SJSA1 (cell line): ENCODE data around the gene PORCN. TPM values are rescaled to one million over a fixed set of nuclear protein-coding genes. Genes with fewer than 3 reads are reported as not detected.
"Not testable (repeated sequence)": the region's sequence is repeated elsewhere in the genome, so short reads cannot be mapped to it uniquely, and the experiment has no call there.

Source experiments
- DNase-seq, 2 experiments: peaks; one replicate each; pipeline ENCODE4 v3.0.0-alpha.2; 2015 to 2020; ENCODE audit warnings: low spot score in 2 of 2, low read depth in 1 of 2
- H3K27ac ChIP-seq: fragments of 250-450 bp; sonication (Bioruptor Pico); 2 replicates; pipeline ENCODE4 v1.5.1; 2020; ENCODE audit warnings: mild to moderate bottlenecking, moderate library complexity
- H3K27me3 ChIP-seq: fragments of 250-450 bp; sonication (Bioruptor Pico); replicated peaks from 2 replicates; pipeline ENCODE4 v1.5.1; 2020; ENCODE audit warnings: mild to moderate bottlenecking, moderate library complexity
- H3K36me3 ChIP-seq: fragments of 250-450 bp; sonication (Bioruptor Pico); 2 replicates; pipeline ENCODE4 v1.5.1; 2020; ENCODE audit warnings: mild to moderate bottlenecking
- H3K4me1 ChIP-seq: fragments of 250-450 bp; sonication (Bioruptor Pico); replicated peaks from 2 replicates; pipeline ENCODE4 v1.6.1; 2021; ENCODE audit warnings: mild to moderate bottlenecking
- H3K4me3 ChIP-seq: fragments of 250-450 bp; sonication (Bioruptor Pico); 2 replicates; pipeline ENCODE4 v1.5.1; 2020; ENCODE audit warnings: mild to moderate bottlenecking
- H3K9me3 ChIP-seq: fragments of 250-450 bp; sonication (Bioruptor Pico); replicated peaks from 2 replicates; pipeline ENCODE4 v1.5.1; 2020; ENCODE audit warnings: mild to moderate bottlenecking
- total RNA-seq: library from RNA; depleted of rRNA; stranded (reverse); fragments of >200 nt; shearing (Covaris generic); gene quantifications from 2 replicates; pipeline ENCODE4 v1.2.3, GENCODE V29; 2014

PORCN gene
- total RNA-seq, 1 experiment from 2014 or later = 13.3 TPM

DNA sequence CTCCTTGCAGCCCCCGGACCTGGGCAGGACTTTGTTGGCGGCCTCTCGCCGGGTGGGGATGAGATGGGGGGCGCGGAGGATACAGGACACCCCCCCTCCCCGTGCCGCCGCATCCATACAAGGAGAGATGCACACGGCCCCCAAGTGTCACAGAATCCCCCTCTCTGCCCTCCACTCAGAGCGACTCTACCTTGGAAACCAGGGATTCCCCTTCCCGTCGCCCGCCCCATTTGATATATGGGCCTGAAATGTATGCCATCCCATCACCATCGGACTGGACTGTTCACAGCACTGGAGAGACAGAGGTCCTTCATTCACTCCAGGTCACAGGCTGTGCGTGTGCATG, 426 bp downstream of the PORCN start:
- no peak overlapping the region for H3K27ac ChIP-seq
- DNase-seq = no peak

DNA sequence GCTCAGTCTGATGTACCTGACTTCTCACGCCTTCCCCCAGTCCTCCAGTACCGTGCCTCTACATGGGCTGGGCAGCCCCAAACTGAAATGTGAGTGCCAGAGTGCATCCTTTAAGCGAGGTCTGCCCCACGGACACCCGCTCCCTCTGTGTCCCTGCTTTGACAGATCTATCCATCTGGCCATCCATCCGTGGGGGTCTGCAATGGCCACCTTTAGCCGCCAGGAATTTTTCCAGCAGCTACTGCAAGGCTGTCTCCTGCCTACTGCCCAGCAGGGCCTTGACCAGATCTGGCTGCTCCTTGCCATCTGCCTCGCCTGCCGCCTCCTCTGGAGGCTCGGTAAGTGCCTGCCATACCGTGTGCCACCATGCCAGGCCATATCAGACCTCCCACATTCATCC, 827 bp downstream of the PORCN start:
- H3K27ac ChIP-seq = no peak overlapping the region
- DNase-seq = no peak
- H3K9me3 ChIP-seq = no peaks in the 10 kb centered on the region
- no peaks in the 10 kb centered on the region for H3K27me3 ChIP-seq
- peak overlapping the region; percentile 65 for H3K4me3 ChIP-seq
- H3K4me1 ChIP-seq = peaks cover 4% of the 10 kb centered on the region
- no peaks in the 10 kb centered on the region for H3K36me3 ChIP-seq

More for the DNA sequence above, 426 bp downstream of the PORCN start:
- Histone ChIP-seq H3K4me3 (peak overlapping the region; percentile 65), H3K27me3 (no peaks in the 10 kb centered on the region), H3K9me3 (no peaks in the 10 kb centered on the region), H3K36me3 (no peaks in the 10 kb centered on the region), H3K4me1 (peaks cover 4% of the 10 kb centered on the region)

DNA sequence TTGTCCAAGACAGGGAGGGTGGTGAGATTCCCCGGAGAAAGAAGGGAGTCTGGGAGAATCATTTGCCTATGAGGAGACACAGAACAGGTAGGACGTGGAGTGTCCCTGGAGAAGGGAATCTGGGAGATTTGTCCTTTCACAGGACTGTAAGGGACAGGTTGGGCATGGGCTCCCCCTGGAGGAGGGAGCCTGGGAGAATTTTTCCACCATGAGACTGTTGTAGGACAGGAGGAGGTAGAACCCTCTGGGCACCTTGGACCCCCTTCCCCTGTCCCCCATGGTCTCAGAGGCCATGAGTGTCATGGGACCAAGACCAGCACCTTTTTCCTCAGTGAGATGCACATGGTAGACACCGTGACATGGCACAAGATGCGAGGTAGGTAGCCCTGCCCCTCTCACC, 2.8 kb downstream of the PORCN start:
- Histone ChIP-seq H3K4me3 (no peak overlapping the region), H3K36me3 (no peaks in the 10 kb centered on the region), H3K4me1 (peaks cover 4% of the 10 kb centered on the region), H3K27me3 (no peaks in the 10 kb centered on the region), H3K27ac (no peak overlapping the region), H3K9me3 (no peaks in the 10 kb centered on the region)
- no peak for DNase-seq

DNA sequence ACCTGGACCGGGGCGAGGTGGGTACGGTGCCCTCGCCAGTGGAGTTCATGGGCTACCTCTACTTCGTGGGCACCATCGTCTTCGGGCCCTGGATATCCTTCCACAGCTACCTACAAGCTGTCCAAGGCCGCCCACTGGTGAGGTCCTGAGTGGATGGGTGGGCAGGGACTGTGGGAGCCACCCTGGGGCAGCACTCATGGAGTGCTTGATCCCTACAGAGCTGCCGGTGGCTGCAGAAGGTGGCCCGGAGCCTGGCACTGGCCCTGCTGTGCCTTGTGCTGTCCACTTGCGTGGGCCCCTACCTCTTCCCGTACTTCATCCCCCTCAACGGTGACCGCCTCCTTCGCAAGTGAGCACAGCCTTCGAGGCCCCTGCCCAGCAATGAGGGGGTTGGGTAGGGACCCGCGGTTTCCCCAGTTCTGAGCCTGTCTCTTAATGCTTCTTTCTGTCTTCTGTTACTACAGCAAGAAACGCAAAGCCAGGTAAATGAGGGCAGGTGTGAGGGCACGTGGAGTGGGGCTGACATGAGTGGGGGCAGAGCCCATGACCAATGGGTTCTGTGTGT, 3.7 kb downstream of the PORCN start:
- no peaks in the 10 kb centered on the region for H3K27me3 ChIP-seq
- no peak overlapping the region for H3K27ac ChIP-seq
- no peak for DNase-seq
- no peaks in the 10 kb centered on the region for H3K36me3 ChIP-seq
- H3K4me3 ChIP-seq = no peak overlapping the region
- H3K4me1 ChIP-seq = peaks cover 4% of the 10 kb centered on the region
- H3K9me3 ChIP-seq = no peaks in the 10 kb centered on the region

DNA sequence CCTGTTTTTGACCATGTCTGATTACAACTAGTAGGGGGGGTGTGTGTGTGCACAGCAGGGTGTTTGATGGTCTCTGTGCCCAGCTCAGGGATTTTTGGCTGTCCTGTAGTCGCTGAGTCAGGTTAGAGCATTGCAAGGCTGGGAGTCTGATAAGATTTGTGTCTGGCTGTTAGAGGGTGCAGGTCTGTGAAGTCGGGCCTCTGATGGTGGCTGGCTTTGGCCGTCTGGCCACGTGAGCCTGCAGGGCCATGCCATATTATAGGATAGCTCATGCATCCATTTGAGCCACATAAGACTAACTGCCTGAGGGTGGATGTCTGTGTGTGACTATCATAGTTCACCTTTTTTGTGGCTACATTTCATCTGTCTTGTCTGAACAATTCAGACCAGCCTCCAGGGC, 4.9 kb downstream of the PORCN start:
- Histone ChIP-seq H3K36me3 (no peaks in the 10 kb centered on the region), H3K27ac (no peak overlapping the region), H3K4me1 (peaks cover 4% of the 10 kb centered on the region; the same call in 1 of the 2 replicates), H3K27me3 (no peaks in the 10 kb centered on the region), H3K4me3 (no peak overlapping the region), H3K9me3 (no peaks in the 10 kb centered on the region)
- DNase-seq = no peak

DNA sequence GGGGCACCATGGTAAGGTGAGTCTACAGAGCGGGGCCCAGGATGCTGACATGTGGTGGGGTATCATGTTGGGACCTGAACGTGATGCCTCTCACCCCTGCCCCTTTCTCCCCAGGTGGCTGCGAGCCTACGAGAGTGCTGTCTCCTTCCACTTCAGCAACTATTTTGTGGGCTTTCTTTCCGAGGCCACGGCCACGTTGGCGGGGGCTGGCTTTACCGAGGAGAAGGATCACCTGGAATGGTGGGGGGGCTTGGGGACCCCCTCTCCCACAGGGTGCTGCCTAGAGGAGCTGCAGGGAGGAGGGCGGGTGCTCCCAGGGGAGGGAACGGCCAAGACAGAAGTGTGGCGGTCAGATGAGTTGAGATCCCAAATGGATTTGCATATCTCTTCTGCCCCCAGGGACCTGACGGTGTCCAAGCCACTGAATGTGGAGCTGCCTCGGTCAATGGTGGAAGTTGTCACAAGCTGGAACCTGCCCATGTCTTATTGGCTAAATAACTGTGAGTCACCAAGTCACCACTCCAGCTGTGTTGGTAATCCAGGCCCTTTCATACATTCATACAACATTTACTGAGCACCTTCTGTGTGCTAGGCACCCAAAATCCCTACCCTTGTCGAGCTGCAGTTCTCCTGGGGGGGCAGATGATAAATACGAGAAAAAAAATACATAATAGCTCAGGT, 5.5 kb downstream of the PORCN start:
- Histone ChIP-seq H3K4me3 (no peak overlapping the region), H3K4me1 (peaks cover 4% of the 10 kb centered on the region; the same call in 1 of the 2 replicates), H3K27ac (no peak overlapping the region), H3K27me3 (no peaks in the 10 kb centered on the region), H3K36me3 (no peaks in the 10 kb centered on the region), H3K9me3 (no peaks in the 10 kb centered on the region)
- DNase-seq = no peak

DNA sequence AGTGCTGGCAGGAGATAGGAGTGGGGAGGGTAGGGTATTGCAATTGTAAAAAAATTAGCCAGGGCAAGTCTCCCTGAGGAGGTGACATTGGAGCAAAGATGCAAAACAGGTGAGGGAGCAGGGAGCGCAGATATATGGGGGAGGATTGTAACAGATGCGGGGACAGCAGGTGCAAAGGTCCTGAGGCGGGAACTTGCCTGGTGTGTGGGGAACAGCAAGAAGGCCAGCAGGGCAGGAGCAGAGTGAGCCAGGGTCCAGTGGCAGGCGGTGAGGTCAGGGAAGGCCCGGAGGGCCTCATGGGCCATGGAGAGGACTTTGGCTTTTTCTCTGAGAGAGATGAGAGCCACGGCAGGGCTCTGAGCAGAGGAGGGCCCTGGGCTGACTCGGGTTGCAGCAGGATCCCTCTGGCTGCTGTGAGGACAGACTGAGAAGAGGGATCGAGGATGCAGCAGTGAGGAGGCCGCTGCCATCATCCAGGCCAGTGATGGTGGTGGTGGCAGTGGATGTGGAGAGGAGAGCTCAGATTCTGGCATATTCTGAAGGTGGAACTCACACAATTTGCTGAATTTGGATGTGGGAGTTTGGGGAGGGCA, 6.2 kb downstream of the PORCN start:
- H3K4me1 ChIP-seq = no peaks in the 10 kb centered on the region
- no peak for DNase-seq
- H3K36me3 ChIP-seq = no peaks in the 10 kb centered on the region
- no peak overlapping the region for H3K27ac ChIP-seq
- H3K4me3 ChIP-seq = no peak overlapping the region
- no peaks in the 10 kb centered on the region for H3K27me3 ChIP-seq
- H3K9me3 ChIP-seq = no peaks in the 10 kb centered on the region

DNA sequence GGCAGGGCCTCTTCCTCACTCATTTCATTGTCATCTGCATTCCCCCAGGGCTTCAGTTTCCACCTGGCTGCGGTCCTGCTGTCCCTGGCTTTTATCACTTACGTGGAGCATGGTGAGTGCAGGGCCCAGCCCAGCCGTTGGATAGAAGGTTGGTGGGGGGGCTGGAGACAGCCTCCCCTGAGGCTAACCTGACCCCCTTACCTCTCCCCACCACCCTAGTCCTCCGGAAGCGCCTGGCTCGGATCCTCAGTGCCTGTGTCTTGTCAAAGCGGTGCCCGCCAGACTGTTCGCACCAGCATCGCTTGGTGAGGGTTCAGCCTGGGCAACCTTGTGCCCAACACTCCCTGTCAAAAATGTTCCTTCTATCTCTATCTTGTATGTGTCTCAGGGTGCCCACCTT, 7.0 kb downstream of the PORCN start:
- DNase-seq = no peak
- Histone ChIP-seq H3K9me3 (no peaks in the 10 kb centered on the region), H3K27ac (no peak overlapping the region)

DNA sequence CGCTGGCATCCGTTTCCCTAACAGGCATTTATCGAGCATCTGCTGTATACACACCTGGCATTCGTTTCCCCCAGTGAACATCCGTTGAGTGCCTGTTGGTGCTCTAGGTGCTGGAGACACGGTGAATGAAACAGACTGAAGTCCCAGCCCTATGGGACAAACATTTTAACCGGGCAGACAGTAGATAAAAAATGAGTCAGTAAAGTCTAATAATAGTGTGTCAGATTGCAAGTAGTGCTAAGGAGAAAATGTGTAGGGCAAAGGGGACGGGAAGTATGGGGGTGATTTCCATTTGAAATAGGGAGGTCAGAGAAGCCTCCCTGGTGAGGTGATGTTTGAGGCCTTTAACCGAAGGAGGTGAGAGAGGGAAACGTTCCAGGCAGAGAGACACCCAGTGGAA, 7.5 kb downstream of the PORCN start:
- no peak overlapping the region for H3K27ac ChIP-seq
- H3K4me3 ChIP-seq = no peak overlapping the region
- no peaks in the 10 kb centered on the region for H3K4me1 ChIP-seq
- H3K27me3 ChIP-seq = no peaks in the 10 kb centered on the region
- H3K9me3 ChIP-seq = no peaks in the 10 kb centered on the region
- no peak for DNase-seq
- H3K36me3 ChIP-seq = no peaks in the 10 kb centered on the region

More for the DNA sequence above, 7.0 kb downstream of the PORCN start:
- Histone ChIP-seq H3K27me3 (no peaks in the 10 kb centered on the region), H3K36me3 (no peaks in the 10 kb centered on the region), H3K4me1 (no peaks in the 10 kb centered on the region), H3K4me3 (no peak overlapping the region)

DNA sequence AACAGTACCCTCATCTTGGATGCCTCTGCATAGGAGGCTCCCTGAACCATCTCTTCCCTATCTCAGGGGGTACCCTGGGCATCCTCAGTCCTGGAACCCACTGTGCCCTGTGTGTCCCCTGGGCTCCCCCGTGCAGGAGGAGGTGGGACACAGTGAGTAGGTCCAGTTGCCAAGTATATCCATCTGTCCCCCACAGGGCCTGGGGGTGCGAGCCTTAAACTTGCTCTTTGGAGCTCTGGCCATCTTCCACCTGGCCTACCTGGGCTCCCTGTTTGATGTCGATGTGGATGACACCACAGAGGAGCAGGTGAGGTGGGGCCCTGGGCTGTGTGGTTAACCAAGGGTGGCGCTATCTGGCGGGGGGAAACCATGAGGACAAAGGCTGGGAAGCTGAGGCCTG, 8.2 kb downstream of the PORCN start:
- Histone ChIP-seq H3K27ac (no peak overlapping the region), H3K4me1 (no peaks in the 10 kb centered on the region), H3K27me3 (no peaks in the 10 kb centered on the region), H3K36me3 (no peaks in the 10 kb centered on the region), H3K4me3 (no peak overlapping the region), H3K9me3 (no peaks in the 10 kb centered on the region)
- no peak for DNase-seq

DNA sequence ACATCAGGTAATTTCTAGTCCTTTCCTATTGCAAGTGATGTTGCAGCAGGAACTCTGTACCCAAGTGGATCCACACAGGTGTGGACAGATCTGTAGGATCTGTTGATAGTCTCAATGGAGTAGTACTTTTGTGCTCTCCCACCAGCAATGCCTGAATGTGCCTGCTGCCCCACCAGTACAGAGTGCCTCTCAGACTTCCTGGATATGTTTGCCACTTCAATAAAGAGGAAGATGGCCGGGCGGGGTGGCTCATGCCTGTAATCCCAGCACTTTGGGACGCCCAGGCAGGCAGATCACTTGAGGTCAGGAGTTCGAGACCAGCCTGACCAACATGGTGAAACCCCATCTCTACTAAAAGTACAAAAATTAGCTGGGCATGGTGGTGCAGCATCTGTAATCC, 10.7 kb downstream of the PORCN start:
- H3K27me3 ChIP-seq, H3K4me1 ChIP-seq, H3K9me3 ChIP-seq, H3K4me3 ChIP-seq, H3K27ac ChIP-seq, DNase-seq, H3K36me3 ChIP-seq: not testable (repeated sequence)

DNA sequence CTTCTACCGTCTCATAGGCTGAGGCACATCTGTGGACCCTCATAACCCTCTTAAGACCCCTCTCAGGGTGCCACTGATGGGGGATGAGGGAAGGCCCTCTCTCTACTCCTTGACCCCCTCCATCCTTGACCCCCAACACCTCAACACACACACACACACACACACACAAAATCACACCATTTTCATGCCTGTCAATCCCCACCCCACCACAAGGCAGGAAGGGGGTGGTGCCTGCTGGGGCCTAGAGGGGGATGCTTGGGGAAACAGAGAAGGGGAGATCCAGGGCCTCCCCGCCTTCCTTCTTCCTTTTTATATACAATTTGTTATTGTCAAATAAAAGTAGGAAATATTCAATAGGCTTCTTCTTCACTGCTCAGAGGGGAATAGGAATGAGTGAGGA, 11.7 kb downstream of the PORCN start:
- no peak overlapping the region for H3K27ac ChIP-seq
- H3K27me3 ChIP-seq = no peaks in the 10 kb centered on the region
- H3K4me1 ChIP-seq = no peaks in the 10 kb centered on the region
- H3K36me3 ChIP-seq = 0 out of 2 replicates have a peak, but pooled peaks cover 3% of the 10 kb centered on the region
- no peak overlapping the region for H3K4me3 ChIP-seq
- DNase-seq = no peak
- H3K9me3 ChIP-seq = no peaks in the 10 kb centered on the region

DNA sequence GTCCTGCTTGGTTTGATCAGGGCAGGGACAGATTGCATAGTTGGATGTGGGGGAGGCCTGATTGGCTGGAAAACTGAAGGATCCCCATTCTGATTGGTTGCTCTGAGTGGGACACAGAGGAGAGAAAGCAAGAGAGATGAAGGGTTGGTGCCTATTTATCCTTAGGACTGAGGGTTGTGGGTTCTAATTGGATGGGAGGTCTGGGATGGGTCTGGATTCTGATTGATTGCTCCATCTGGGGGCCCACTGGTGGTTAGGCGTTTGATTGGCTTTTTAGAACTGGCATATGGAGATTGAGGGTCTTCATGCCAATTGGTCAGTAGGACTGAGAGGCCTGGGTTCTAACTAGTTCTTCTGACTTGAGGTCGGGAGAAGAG, 12.2 kb downstream of the PORCN start:
- H3K4me3 ChIP-seq = no peak overlapping the region
- H3K27me3 ChIP-seq = no peaks in the 10 kb centered on the region
- DNase-seq = no peak
- no peaks in the 10 kb centered on the region for H3K4me1 ChIP-seq
- no peak overlapping the region for H3K27ac ChIP-seq
- H3K9me3 ChIP-seq = no peaks in the 10 kb centered on the region
- H3K36me3 ChIP-seq = 0 out of 2 replicates have a peak, but pooled peaks cover 3% of the 10 kb centered on the region

DNA sequence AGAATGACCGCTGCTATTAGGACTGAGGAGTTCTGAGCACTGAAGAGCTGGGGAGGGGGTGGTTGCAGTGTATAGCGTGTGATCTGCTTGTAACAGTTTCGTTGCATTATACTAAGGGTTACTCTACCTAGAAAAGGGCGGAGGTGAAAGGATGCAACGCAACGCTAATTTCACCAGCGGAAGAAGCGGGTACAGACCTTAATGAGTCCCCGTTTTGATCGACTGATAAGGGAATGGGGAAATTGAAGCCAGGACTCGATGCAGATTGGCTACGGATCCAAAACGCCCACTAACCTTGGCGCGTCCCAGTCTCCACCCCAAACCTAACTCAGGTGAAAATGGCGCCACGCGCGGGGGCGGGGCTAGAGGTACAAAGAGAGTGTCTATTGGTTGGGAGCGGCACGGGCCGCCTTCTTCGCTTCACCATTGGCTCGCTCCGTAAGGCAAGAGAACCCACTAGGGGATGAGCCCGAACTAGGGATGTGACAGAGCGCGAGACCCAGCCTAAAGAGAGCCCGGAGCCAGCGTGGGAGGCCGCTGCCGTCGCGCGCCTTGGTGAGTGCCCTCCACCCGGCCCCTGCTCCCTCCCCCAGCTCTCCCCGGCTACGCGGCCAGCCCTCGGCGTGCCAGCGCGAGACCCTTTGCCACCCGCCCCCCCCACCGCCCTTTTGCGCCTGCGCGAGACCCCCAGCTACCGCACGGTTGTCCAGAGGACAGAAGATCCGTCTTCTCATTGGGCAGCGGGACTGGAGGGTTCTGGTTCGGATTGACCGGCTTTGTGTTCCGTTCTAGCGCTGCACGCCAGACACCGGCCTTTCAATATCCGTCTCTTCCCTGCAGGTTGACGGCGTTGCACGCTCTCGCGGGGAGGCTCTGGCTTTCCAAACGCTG, 12.8 kb downstream of the PORCN start, which contains the start of gene EBP:
TSS of gene EBP (plus strand) at position 456 of the 891 bp plus-strand sequence. CDS start 1,964 bp downstream, outside the sequence.
- Histone ChIP-seq H3K27ac (no peak within 1 kb of the TSS), H3K4me1 (no peaks in the 10 kb centered on the region), H3K27me3 (no peaks in the 10 kb centered on the region), H3K36me3 (peaks cover 4% of the 10 kb centered on the region; the same call in 1 of the 2 replicates), H3K4me3 (peak within 1 kb of the TSS; percentile 50), H3K9me3 (no peaks in the 10 kb centered on the region)
- peak; percentile 62 to 81 for DNase-seq
